Neural progenitor cell (in vitro differentiated cells): ENCODE results near the gene HTR1B. TPM values are rescaled to one million over a fixed set of nuclear protein-coding genes. Genes with fewer than 3 reads are reported as not detected.

Source experiments
- DNase-seq: peaks from one replicate; pipeline ENCODE4 v3.0.0-alpha.2; 2016; ENCODE audit warnings: low spot score
- H2AFZ ChIP-seq: fragments of 200-600 bp; sonication (generic); replicated peaks from 2 replicates; pipeline ENCODE4 v1.6.1; 2016; ENCODE audit warnings: antibody characterized with exemption
- H3F3A ChIP-seq: fragments of 200-600 bp; sonication (generic); 2 replicates; pipeline ENCODE4 v1.6.1; 2016; ENCODE audit warnings: antibody characterized with exemption, low read depth
- H3K27ac ChIP-seq: fragments of 200-600 bp; sonication (generic); 2 replicates; pipeline ENCODE4 v1.5.1; 2016; ENCODE audit warnings: mild to moderate bottlenecking
- H3K27me3 ChIP-seq: fragments of 200-600 bp; sonication (generic); 2 replicates; pipeline ENCODE4 v1.6.1; 2016; ENCODE audit warnings: mild to moderate bottlenecking, moderate library complexity
- H3K36me3 ChIP-seq: fragments of 200-600 bp; sonication (generic); 2 replicates; pipeline ENCODE4 v1.5.1; 2016
- H3K4me1 ChIP-seq: fragments of 200-600 bp; sonication (generic); 2 replicates; pipeline ENCODE4 v1.6.1; 2016; ENCODE audit warnings: mixed run types
- H3K4me2 ChIP-seq: fragments of 200-600 bp; sonication (generic); 2 replicates; pipeline ENCODE4 v1.6.1; 2016
- H3K4me3 ChIP-seq: fragments of 200-600 bp; sonication (generic); 2 replicates; pipeline ENCODE4 v1.5.1; 2016
- H3K79me2 ChIP-seq: fragments of 200-600 bp; sonication (generic); 2 replicates; pipeline ENCODE4 v1.6.1; 2016; ENCODE audit warnings: low read depth
- H3K9ac ChIP-seq: fragments of 200-600 bp; sonication (generic); 2 replicates; pipeline ENCODE4 v1.6.1; 2016
- H3K9me3 ChIP-seq: fragments of 200-600 bp; sonication (generic); 2 replicates; pipeline ENCODE4 v1.5.1; 2016; ENCODE audit warnings: low read depth
- H4K20me1 ChIP-seq: fragments of 200-600 bp; sonication (generic); 2 replicates; pipeline ENCODE4 v1.6.1; 2016; ENCODE audit warnings: low read depth
- H3K27ac Mint-ChIP-seq: 3 replicates; pipeline ENCODE4 v1.8.0; 2021; ENCODE audit warnings: mixed read lengths
- H3K27me3 Mint-ChIP-seq: 2 replicates; pipeline ENCODE4 v1.8.0; 2022; ENCODE audit warnings: low read depth, mild to moderate bottlenecking, inconsistent platforms, moderate library complexity, mixed read lengths; ENCODE audit not compliant: insufficient read depth
- H3K36me3 Mint-ChIP-seq: 3 replicates; pipeline ENCODE4 v1.8.0; 2021; ENCODE audit warnings: mixed read lengths
- H3K4me1 Mint-ChIP-seq: 3 replicates; pipeline ENCODE4 v1.8.0; 2021; ENCODE audit warnings: mixed read lengths
- H3K4me3 Mint-ChIP-seq: 3 replicates; pipeline ENCODE4 v1.8.0; 2021; ENCODE audit warnings: mild to moderate bottlenecking, moderate library complexity, mixed read lengths
- H3K9me3 Mint-ChIP-seq: 3 replicates; pipeline ENCODE4 v1.8.0; 2020; ENCODE audit warnings: mixed read lengths
- CTCF ChIP-seq: fragments of 200-600 bp; sonication (generic); IDR thresholded peaks from 2 replicates; pipeline ENCODE4 v1.5.1; 2017; ENCODE audit warnings: antibody characterized with exemption, mild to moderate bottlenecking
- EZH2 ChIP-seq: fragments of 200-600 bp; sonication (generic); IDR thresholded peaks from 2 replicates; pipeline ENCODE4 v1.6.1; 2017; ENCODE audit warnings: antibody characterized with exemption, mild to moderate bottlenecking, moderate library complexity
- EZH2phosphoT487 ChIP-seq: fragments of 200-600 bp; sonication (generic); IDR thresholded peaks from 2 replicates; pipeline ENCODE4 v1.6.1; 2017; ENCODE audit warnings: antibody characterized with exemption
- total RNA-seq: library from RNA; depleted of rRNA; stranded (reverse); fragments of >200 nt; gene quantifications from 2 replicates; pipeline ENCODE4 v1.2.3, GENCODE V29; 2015; ENCODE audit warnings: low replicate concordance

HTR1B gene
- total RNA-seq, 1 donor from 2014 or later: not detected

- Histone ChIP-seq H2AFZ (no peak overlapping the region), H3K36me3 (no peaks in the 10 kb centered on the region), H4K20me1 (no peaks in the 10 kb centered on the region), H3K9me3 (no peaks in the 10 kb centered on the region), H3F3A (no peaks in the 10 kb centered on the region), H3K79me2 (no peaks in the 10 kb centered on the region), H3K4me1 (no peaks in the 10 kb centered on the region), H3K27me3 (no peaks in the 10 kb centered on the region), H3K9ac (no peak overlapping the region), H3K4me2 (no peak overlapping the region), H3K27ac (no peak overlapping the region), H3K4me3 (no peak overlapping the region)
- Mint-ChIP-seq H3K27me3 (no peaks in the 10 kb centered on the region), H3K4me3 (no peak overlapping the region), H3K9me3 (no peaks in the 10 kb centered on the region), H3K27ac (no peak overlapping the region), H3K36me3 (no peaks in the 10 kb centered on the region), H3K4me1 (no peaks in the 10 kb centered on the region)
- no peak for TF ChIP-seq EZH2
- no peak for TF ChIP-seq CTCF
- TF ChIP-seq EZH2phosphoT487: no peak
- no peak for DNase-seq
Observed at GRCh38 chr6:77447254-77447653, 16.0 kb downstream of the HTR1B start.

GRCh38 chr6:77446249-77446648 is 17.0 kb downstream of the HTR1B start:
- H3F3A ChIP-seq: no peaks in the 10 kb centered on the region
- no peak overlapping the region for H2AFZ ChIP-seq
- H3K4me1 Mint-ChIP-seq: no peaks in the 10 kb centered on the region
- no peak overlapping the region for H3K4me2 ChIP-seq
- no peaks in the 10 kb centered on the region for H3K9me3 Mint-ChIP-seq
- no peak for DNase-seq
- H3K27me3 ChIP-seq: no peaks in the 10 kb centered on the region
- H3K9me3 ChIP-seq: no peaks in the 10 kb centered on the region
- no peak overlapping the region for H3K27ac Mint-ChIP-seq
- no peaks in the 10 kb centered on the region for H3K36me3 Mint-ChIP-seq
- no peak overlapping the region for H3K27ac ChIP-seq
- H3K9ac ChIP-seq: no peak overlapping the region
- no peak for TF ChIP-seq EZH2phosphoT487
- no peak for TF ChIP-seq CTCF
- TF ChIP-seq EZH2: no peak
- H3K27me3 Mint-ChIP-seq: no peaks in the 10 kb centered on the region
- H4K20me1 ChIP-seq: no peaks in the 10 kb centered on the region
- H3K36me3 ChIP-seq: no peaks in the 10 kb centered on the region
- H3K79me2 ChIP-seq: no peaks in the 10 kb centered on the region
- no peak overlapping the region for H3K4me3 ChIP-seq
- no peak overlapping the region for H3K4me3 Mint-ChIP-seq
- H3K4me1 ChIP-seq: no peaks in the 10 kb centered on the region

GRCh38 chr6:77445214-77445613 is 18.1 kb downstream of the HTR1B start:
- H3K79me2 ChIP-seq: no peaks in the 10 kb centered on the region
- no peaks in the 10 kb centered on the region for H3K27me3 ChIP-seq
- H3K4me3 ChIP-seq: no peak overlapping the region
- H3F3A ChIP-seq: no peaks in the 10 kb centered on the region
- no peak overlapping the region for H3K4me2 ChIP-seq
- no peaks in the 10 kb centered on the region for H3K9me3 ChIP-seq
- no peak overlapping the region for H3K9ac ChIP-seq
- no peaks in the 10 kb centered on the region for H3K4me1 Mint-ChIP-seq
- H3K9me3 Mint-ChIP-seq: no peaks in the 10 kb centered on the region
- no peaks in the 10 kb centered on the region for H4K20me1 ChIP-seq
- DNase-seq: no peak
- TF ChIP-seq CTCF (no peak), EZH2 (no peak), EZH2phosphoT487 (no peak)
- no peaks in the 10 kb centered on the region for H3K36me3 Mint-ChIP-seq
- H3K4me3 Mint-ChIP-seq: no peak overlapping the region
- no peaks in the 10 kb centered on the region for H3K36me3 ChIP-seq
- H2AFZ ChIP-seq: no peak overlapping the region
- H3K27ac Mint-ChIP-seq: no peak overlapping the region
- H3K4me1 ChIP-seq: no peaks in the 10 kb centered on the region
- no peaks in the 10 kb centered on the region for H3K27me3 Mint-ChIP-seq
- no peak overlapping the region for H3K27ac ChIP-seq
